ENCODE results near the gene TAF1B.

GRCh38 chr2:9941996-9942390 is 98.7 kb downstream of the TAF1B start:
- TF ChIP-seq CTCF (IDR thresholded peaks at IDR 0.05): no peak
- no peak for TF ChIP-seq ZFX (IDR thresholded peaks at IDR 0.05; ENCODE audit: borderline replicate concordance)
